Gastrocnemius medialis (tissue), 4 donors: ENCODE results near the gene SAA4. TPM values are rescaled to one million over a fixed set of nuclear protein-coding genes. Genes with fewer than 3 reads are reported as not detected.
"Not testable (repeated sequence)": the region's sequence is repeated elsewhere in the genome, so short reads cannot be mapped to it uniquely, and the experiment has no call there.

ENCODE experiments used
- ATAC-seq, 2 donors: fragments of 150-250 bp; one replicate each; pipeline ENCODE4 v1.9.1; 2016
- DNase-seq, 2 donors: peaks; one replicate each; pipeline ENCODE4 v3.0.0-alpha.2; 2019
- H3K27ac ChIP-seq, 4 donors: fragments of 200-600 bp; sonication (generic); 1 replicate in 1 of 4; 2 replicates in 3 of 4; pipeline ENCODE4 v1.5.1; 2016 to 2018; ENCODE audit warnings: mild to moderate bottlenecking in 2 of 4, moderate library complexity in 1 of 4
- H3K27me3 ChIP-seq, 3 donors: fragments of 200-600 bp; sonication (generic) in 2 of 3; 1 replicate in 1 of 3; 2 replicates in 2 of 3; pipeline versions ENCODE4 v1.5.1 to v1.6.0; 2016 to 2019; ENCODE audit warnings: mild to moderate bottlenecking in 1 of 3, moderate library complexity in 1 of 3
- H3K36me3 ChIP-seq, 2 donors: fragments of 200-600 bp; sonication (generic) in 1 of 2; one replicate each; pipeline ENCODE4 v1.5.1; 2017 to 2018
- H3K4me1 ChIP-seq, 2 donors: fragments of 200-600 bp; sonication (generic) in 1 of 2; one replicate each; pipeline ENCODE4 v1.5.1; 2016 to 2017; ENCODE audit warnings: mild to moderate bottlenecking in 2 of 2
- H3K4me3 ChIP-seq, 4 donors: fragments of 200-600 bp; sonication (generic) in 3 of 4; 1 replicate in 1 of 4; 2 replicates in 3 of 4; pipeline ENCODE4 v1.5.1; 2016 to 2019; ENCODE audit warnings: mild to moderate bottlenecking in 2 of 4
- H3K9me3 ChIP-seq, 3 donors: fragments of 200-600 bp; sonication (generic) in 2 of 3; 1 replicate in 1 of 3; 2 replicates in 2 of 3; pipeline ENCODE4 v1.5.1; 2016 to 2019
- POLR2A ChIP-seq, 2 donors: fragments of 450-650 bp; IDR thresholded peaks; one replicate each; pipeline ENCODE4 v1.6.1; 2017; ENCODE audit warnings: antibody characterized with exemption in 2 of 2, mild to moderate bottlenecking in 2 of 2, moderate library complexity in 2 of 2
- in situ Hi-C, 4 donors: fragments of 200-750 bp; cut with MboI; loops; one replicate each; pipeline versions ENCODE4 v1.15.0 to v1.8.0; 2017; ENCODE audit warnings: low sequenced_read_pairs in 4 of 4
- intact Hi-C: fragments of 100-400 bp; cut with DNase I; formaldehyde crosslinking; loops from one replicate; pipeline ENCODE4 v1.15.1; 2023; ENCODE audit warnings: low total_unique reads
- total RNA-seq, 4 donors: library from RNA; depleted of rRNA; stranded (reverse); fragments of >200 nt; gene quantifications; one replicate each; pipeline versions ENCODE4 v1.1.0 to v1.2.3, GENCODE V29; 2016
- TF ChIP-seq, protein P1 (sequence below), 5 experiments: fragments of 450-650 bp in 3 of 5; fragments of 200-600 bp in 2 of 5; sonication (generic) in 2 of 5; IDR thresholded peaks in 4 of 5; conservative IDR thresholded peaks in 1 of 5; 1 replicate in 4 of 5; 2 replicates in 1 of 5; pipeline ENCODE4 v1.5.1; 2016 to 2019; ENCODE audit warnings: antibody characterized with exemption in 5 of 5, mild to moderate bottlenecking in 3 of 5, moderate library complexity in 3 of 5

The SAA4 gene
- total RNA-seq, 4 donors from 2014 or later, result 2.5 to 3.9 TPM; not detected in 2

DNA sequence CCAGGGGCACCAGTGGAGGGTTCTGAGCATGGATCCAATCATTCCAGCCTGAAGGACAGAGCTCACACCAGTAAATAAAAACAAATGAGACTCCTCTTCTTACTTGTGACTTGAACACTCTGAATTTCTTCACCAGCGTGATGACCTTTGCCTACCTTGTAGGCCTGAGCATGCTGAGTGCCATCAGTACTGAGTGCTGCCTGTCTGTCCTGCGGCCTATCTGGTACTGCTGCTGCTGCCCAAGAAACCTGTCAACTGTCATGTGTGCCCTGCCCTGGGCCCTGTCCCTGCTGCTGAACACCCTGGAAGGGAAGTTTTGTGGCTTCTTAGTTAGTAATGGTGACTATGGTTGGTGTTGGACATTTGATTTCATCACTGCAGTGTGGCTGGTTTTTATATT, 40.1 kb downstream of the SAA4 start:
- Histone ChIP-seq H3K36me3 (no peaks in the 10 kb centered on the region), H3K4me3 (no peak overlapping the region), H3K9me3 (no peaks in the 10 kb centered on the region), H3K4me1 (no peaks in the 10 kb centered on the region), H3K27me3 (no peaks in the 10 kb centered on the region), H3K27ac (no peak overlapping the region)
- no peak for TF ChIP-seq POLR2A (IDR thresholded peaks at IDR 0.05)
- TF ChIP-seq, protein P1, sequence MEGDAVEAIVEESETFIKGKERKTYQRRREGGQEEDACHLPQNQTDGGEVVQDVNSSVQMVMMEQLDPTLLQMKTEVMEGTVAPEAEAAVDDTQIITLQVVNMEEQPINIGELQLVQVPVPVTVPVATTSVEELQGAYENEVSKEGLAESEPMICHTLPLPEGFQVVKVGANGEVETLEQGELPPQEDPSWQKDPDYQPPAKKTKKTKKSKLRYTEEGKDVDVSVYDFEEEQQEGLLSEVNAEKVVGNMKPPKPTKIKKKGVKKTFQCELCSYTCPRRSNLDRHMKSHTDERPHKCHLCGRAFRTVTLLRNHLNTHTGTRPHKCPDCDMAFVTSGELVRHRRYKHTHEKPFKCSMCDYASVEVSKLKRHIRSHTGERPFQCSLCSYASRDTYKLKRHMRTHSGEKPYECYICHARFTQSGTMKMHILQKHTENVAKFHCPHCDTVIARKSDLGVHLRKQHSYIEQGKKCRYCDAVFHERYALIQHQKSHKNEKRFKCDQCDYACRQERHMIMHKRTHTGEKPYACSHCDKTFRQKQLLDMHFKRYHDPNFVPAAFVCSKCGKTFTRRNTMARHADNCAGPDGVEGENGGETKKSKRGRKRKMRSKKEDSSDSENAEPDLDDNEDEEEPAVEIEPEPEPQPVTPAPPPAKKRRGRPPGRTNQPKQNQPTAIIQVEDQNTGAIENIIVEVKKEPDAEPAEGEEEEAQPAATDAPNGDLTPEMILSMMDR (IDR thresholded peaks at IDR 0.05 in 4 of 5, conservative IDR thresholded peaks at IDR 0.05 in 1 of 5), result no peak
- no peak for DNase-seq
- in situ Hi-C loops, result no loop called here
- ATAC-seq, result no peak
- intact Hi-C loops, result no loop called here

DNA sequence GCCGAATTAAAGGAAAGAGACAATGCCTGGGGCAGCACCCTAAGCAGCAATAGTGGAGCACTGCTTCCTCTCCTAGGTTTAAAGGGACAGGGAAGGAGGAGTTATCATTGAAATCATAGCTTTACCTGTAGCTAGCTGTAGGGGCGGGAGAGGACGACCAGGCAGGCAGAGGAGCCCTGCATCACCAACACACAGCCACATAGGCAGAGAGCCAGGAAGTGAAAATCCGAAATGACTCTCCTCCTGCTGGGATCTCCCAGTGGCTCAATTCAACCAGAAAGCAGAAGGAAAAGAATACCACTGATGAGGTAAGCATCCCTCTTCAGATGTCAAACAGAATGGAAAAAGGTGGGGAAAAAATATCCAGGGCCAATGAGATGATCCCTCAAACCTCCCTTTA, 43.6 kb downstream of the SAA4 start:
- intact Hi-C loops, result no loop called here
- H3K27me3 ChIP-seq, result no peaks in the 10 kb centered on the region

DNA sequence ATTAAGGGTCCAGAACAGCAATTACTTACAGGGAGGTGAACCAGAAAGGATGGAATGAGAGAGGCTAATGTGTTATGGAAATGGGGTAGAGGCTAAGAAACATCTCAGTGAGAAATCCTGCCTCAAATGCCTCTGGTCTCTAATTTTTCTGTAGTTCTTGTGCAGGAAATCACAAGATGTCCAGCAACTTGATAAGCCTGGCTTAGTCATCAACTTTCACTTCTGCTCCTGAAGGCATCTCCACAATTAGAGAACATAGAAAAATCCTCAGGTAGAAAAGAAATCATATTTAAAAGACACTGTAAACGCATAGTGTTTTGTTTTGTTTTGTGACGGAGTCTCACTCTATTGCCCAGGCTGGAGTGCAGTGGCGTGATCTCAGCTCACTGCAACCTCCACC, 45.2 kb downstream of the SAA4 start:
- intact Hi-C loops, result no loop called here
- no peak for TF ChIP-seq POLR2A (IDR thresholded peaks at IDR 0.05)
- TF ChIP-seq, protein P1 (IDR thresholded peaks at IDR 0.05 in 4 of 5, conservative IDR thresholded peaks at IDR 0.05 in 1 of 5), result no peak
- no peaks in the 10 kb centered on the region for H3K9me3 ChIP-seq
- no peaks in the 10 kb centered on the region for H3K4me1 ChIP-seq
- ATAC-seq (no peak), DNase-seq (no peak)
- H3K4me3 ChIP-seq, result no peak overlapping the region
- H3K36me3 ChIP-seq, result no peaks in the 10 kb centered on the region
- H3K27ac ChIP-seq, result no peak overlapping the region
- in situ Hi-C loops, result no loop called here
- no peaks in the 10 kb centered on the region for H3K27me3 ChIP-seq

More for the DNA sequence above, 43.6 kb downstream of the SAA4 start:
- TF ChIP-seq, protein P1 (IDR thresholded peaks at IDR 0.05 in 4 of 5, conservative IDR thresholded peaks at IDR 0.05 in 1 of 5), result no peak
- no peak for TF ChIP-seq POLR2A (IDR thresholded peaks at IDR 0.05)
- in situ Hi-C loops, result no loop called here
- Histone ChIP-seq H3K4me1 (no peaks in the 10 kb centered on the region), H3K27ac (no peak overlapping the region), H3K36me3 (no peaks in the 10 kb centered on the region), H3K9me3 (no peaks in the 10 kb centered on the region), H3K4me3 (no peak overlapping the region)
- ATAC-seq (no peak), DNase-seq (no peak)

DNA sequence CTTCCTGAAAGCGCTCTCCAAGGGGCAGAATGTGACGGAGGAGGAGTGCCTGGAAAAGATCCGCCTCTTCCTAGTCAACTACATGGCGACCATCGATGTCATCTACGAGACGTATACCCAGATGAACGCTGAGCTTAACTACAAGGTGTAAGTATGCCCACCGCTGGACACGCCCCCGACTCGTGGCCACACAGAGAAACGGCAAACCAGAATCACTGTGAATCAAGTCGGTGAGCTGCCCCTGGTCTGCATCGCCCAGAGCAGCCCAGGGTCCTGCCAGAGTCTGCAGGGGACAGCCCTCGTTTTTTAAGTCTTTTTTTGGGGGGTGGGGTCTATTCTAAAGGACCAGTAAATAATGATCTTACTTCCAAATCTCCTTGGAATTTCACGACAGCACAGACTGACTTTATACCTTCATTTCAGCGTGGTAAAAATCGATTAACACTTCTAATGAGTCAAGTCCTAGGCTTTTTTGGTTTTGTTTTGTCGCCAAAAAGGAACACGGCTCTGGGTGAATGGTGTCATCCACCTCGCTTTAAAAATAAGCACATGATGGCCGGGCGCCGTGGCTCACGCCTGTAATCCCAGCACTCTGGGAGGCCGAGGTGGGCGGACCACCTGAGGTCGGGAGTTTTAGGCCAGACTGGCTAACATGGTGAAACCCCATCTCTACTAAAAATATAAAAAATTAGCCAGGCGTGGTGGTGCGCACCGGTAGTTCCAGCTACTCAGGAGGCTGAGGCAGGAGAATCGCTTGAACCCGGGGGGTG, 46.9 kb downstream of the SAA4 start:
- H3K4me3 ChIP-seq, in situ Hi-C loops, ATAC-seq: not testable (repeated sequence)

DNA sequence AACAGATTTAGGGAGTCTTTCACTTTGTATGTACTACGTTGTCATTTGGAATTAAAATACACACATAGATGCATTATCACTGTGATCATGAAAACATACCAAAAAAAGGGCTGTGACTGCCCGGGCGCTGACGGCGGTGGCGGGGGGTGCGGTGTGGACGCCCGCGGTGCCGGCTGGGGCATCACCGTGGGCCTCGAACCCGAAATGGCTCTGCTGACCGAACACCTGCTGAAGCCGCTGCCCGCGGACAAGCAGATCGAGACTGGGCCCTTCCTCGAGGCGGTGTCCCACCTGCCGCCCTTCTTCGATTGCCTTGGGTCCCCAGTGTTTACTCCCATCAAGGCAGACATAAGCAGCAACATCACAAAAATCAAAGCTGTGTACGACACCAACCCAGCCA, 47.8 kb downstream of the SAA4 start:
- H3K4me3 ChIP-seq, result no peak overlapping the region
- no peak for DNase-seq
- TF ChIP-seq, protein P1 (IDR thresholded peaks at IDR 0.05 in 4 of 5, conservative IDR thresholded peaks at IDR 0.05 in 1 of 5), result no peak
- TF ChIP-seq POLR2A (IDR thresholded peaks at IDR 0.05), result no peak
- H3K27me3 ChIP-seq, result no peaks in the 10 kb centered on the region
- no peaks in the 10 kb centered on the region for H3K9me3 ChIP-seq
- in situ Hi-C loops, result no loop called here
- H3K4me1 ChIP-seq, result no peaks in the 10 kb centered on the region
- no peak overlapping the region for H3K27ac ChIP-seq
- intact Hi-C loops, result no loop called here
- ATAC-seq, result no peak
- H3K36me3 ChIP-seq, result no peaks in the 10 kb centered on the region

More for the DNA sequence above, 46.9 kb downstream of the SAA4 start:
- H3K9me3 ChIP-seq, H3K27me3 ChIP-seq, DNase-seq, H3K36me3 ChIP-seq, intact Hi-C loops, H3K4me1 ChIP-seq, H3K27ac ChIP-seq: not testable (repeated sequence)

Other genes with a start within 250 kb of the SAA4 start
- 10 to 100 TPM; 11.8 to 34.7 (median 24.5) TPM for gene SERGEF, start 223.8 kb downstream of the SAA4 start, total RNA-seq
- gene TPH1, start 190.5 kb downstream of the SAA4 start, total RNA-seq, result under 1 TPM; 0.07 to 0.51 (median 0.10) TPM
- gene SAAL1, start 130.7 kb downstream of the SAA4 start, total RNA-seq, result 10 to 100 TPM in 1 of 4 donors, 1 to 10 TPM in 3; 3.0 to 16.1 (median 4.4) TPM
- not detected for gene MRGPRX3, start 104.2 kb downstream of the SAA4 start, total RNA-seq
- not detected for gene MRGPRX4, start 64.0 kb downstream of the SAA4 start, total RNA-seq
- gene SAA2, start 11.9 kb upstream of the SAA4 start, total RNA-seq, result 10 to 100 TPM in 3 of 4 donors, 1 to 10 TPM in 1; 2.0 to 67.5 (median 42.8) TPM
- 100 to 1,000 TPM in 2 of 4 donors, 10 to 100 TPM in 1, 1 to 10 TPM in 1; 5.7 to 145 (median 89.3) TPM for gene SAA1, start 29.5 kb upstream of the SAA4 start, total RNA-seq
- gene HPS5, start 85.3 kb upstream of the SAA4 start, total RNA-seq, result 10 to 100 TPM in 2 of 4 donors, 1 to 10 TPM in 2; 5.3 to 13.1 (median 9.7) TPM
- 10 to 100 TPM; 30.9 to 45.6 (median 33.2) TPM for gene GTF2H1, start 85.8 kb upstream of the SAA4 start, total RNA-seq
- 1,000 to 10,000 TPM in 1 of 4 donors, 100 to 1,000 TPM in 3; 354 to 1,010 (median 500) TPM for gene LDHA, start 157.8 kb upstream of the SAA4 start, total RNA-seq
- 1 to 10 TPM in 1 of 4 donors, under 1 TPM in 1, not detected in 2; 0.67 to 1.4 TPM for gene LDHC, start 175.5 kb upstream of the SAA4 start, total RNA-seq
- gene LDHAL6A, start 219.1 kb upstream of the SAA4 start, total RNA-seq, result not detected